H1 (cell line): Measurements from ENCODE around the gene ERP44. TPM values are rescaled to one million over a fixed set of nuclear protein-coding genes. Genes with fewer than 3 reads are reported as not detected.

Source experiments
- CTCF ChIA-PET: fragments of 300-600 bp; sonication (Branson Sonifier 250); formaldehyde crosslinking; loops from one replicate; lab custom pipeline; 2021; ENCODE audit not compliant: partially characterized antibody; lab: Charles Lee
- POLR2A ChIA-PET: fragments of 300-600 bp; sonication (Branson Sonifier 250); formaldehyde crosslinking; loops from one replicate; lab custom pipeline; 2021; ENCODE audit warnings: inconsistent platforms; ENCODE audit not compliant: partially characterized antibody; lab: Charles Lee
- DNase-seq, 2 experiments: peaks; one replicate each; pipeline versions ENCODE4 v3.0.0 to v3.0.0-alpha.2; 2010 to 2022; ENCODE audit warnings: low spot score in 2 of 2, low read depth in 1 of 2, mixed read lengths in 1 of 2
- FAIRE-seq: peaks from 2 replicates; lab custom pipeline; 2011; peaks lifted over from hg19 to GRCh38; lab: Jason Lieb, UNC
- H2AFZ ChIP-seq: 2 replicates; pipeline ENCODE4 v1.8.1; 2012; ENCODE audit warnings: low read length, inconsistent platforms
- H2AK5ac ChIP-seq: 2 replicates; pipeline ENCODE4 v1.6.1; 2013; ENCODE audit warnings: low read depth, low read length
- H2BK120ac ChIP-seq: replicated peaks from 2 replicates; pipeline ENCODE3; 2013; ENCODE audit warnings: low read depth, low read length, inconsistent platforms
- H2BK12ac ChIP-seq: 2 replicates; pipeline ENCODE4 v1.6.1; 2013; ENCODE audit warnings: low read depth, low read length
- H2BK15ac ChIP-seq: 2 replicates; pipeline ENCODE4 v1.6.1; 2013; ENCODE audit warnings: low read length
- H2BK20ac ChIP-seq: 2 replicates; pipeline ENCODE4 v1.6.1; 2013; ENCODE audit warnings: low read length
- H2BK5ac ChIP-seq: 2 replicates; pipeline ENCODE4 v1.6.1; 2013; ENCODE audit warnings: low read depth, low read length
- H3K14ac ChIP-seq: 2 replicates; pipeline ENCODE4 v1.6.1; 2013; ENCODE audit warnings: inconsistent platforms; ENCODE audit not compliant: insufficient read length
- H3K18ac ChIP-seq: 2 replicates; pipeline ENCODE4 v1.6.1; 2013; ENCODE audit warnings: low read length; ENCODE audit errors: extremely low read depth
- H3K23ac ChIP-seq: 2 replicates; pipeline ENCODE4 v1.6.1; 2013; ENCODE audit warnings: inconsistent platforms; ENCODE audit not compliant: insufficient read length
- H3K23me2 ChIP-seq: 2 replicates; pipeline ENCODE4 v1.6.1; 2013; ENCODE audit warnings: low read depth, low read length
- H3K27ac ChIP-seq: 2 replicates; pipeline ENCODE4 v1.6.1; 2011; ENCODE audit warnings: low read depth, low read length, inconsistent platforms
- H3K27me3 ChIP-seq, 4 experiments: replicated peaks in 1 of 4; 1 replicate in 1 of 4; 2 replicates in 3 of 4; pipeline versions ENCODE4 v1.6.1 to v1.8.1; 2011 to 2013; ENCODE audit warnings: low read length in 3 of 4, mild to moderate bottlenecking in 3 of 4, inconsistent platforms in 2 of 4, mixed read lengths in 2 of 4, moderate library complexity in 1 of 4; ENCODE audit not compliant: control insufficient read depth in 3 of 4, insufficient read depth in 3 of 4; ENCODE audit errors: extremely low read depth in 1 of 4
- H3K36me3 ChIP-seq, 4 experiments: 2 replicates each; pipeline versions ENCODE4 v1.6.1 to v1.8.1; 2011 to 2013; ENCODE audit warnings: mild to moderate bottlenecking in 4 of 4, low read length in 3 of 4, moderate library complexity in 2 of 4, control low read depth in 1 of 4, inconsistent platforms in 1 of 4; ENCODE audit not compliant: insufficient read depth in 4 of 4, control insufficient read depth in 2 of 4
- H3K4ac ChIP-seq: replicated peaks from 2 replicates; pipeline ENCODE3; 2013; ENCODE audit warnings: low read length, low read depth, mixed read lengths, inconsistent platforms; ENCODE audit not compliant: insufficient read length
- H3K4me1 ChIP-seq, 4 experiments: replicated peaks in 1 of 4; 1 replicate in 1 of 4; 2 replicates in 3 of 4; pipeline versions ENCODE4 v1.6.1 to v1.8.1; 2011 to 2013; ENCODE audit warnings: low read length in 3 of 4, inconsistent platforms in 2 of 4, mixed read lengths in 1 of 4; ENCODE audit not compliant: insufficient read depth in 4 of 4, control insufficient read depth in 3 of 4
- H3K4me2 ChIP-seq, 2 experiments: 2 replicates each; pipeline versions ENCODE4 v1.6.1 to v1.8.1; 2011 to 2013; ENCODE audit warnings: low read depth in 2 of 2, low read length in 2 of 2, control low read depth in 1 of 2, inconsistent platforms in 1 of 2, mild to moderate bottlenecking in 1 of 2; ENCODE audit not compliant: insufficient read depth in 1 of 2
- H3K4me3 ChIP-seq, 4 experiments: fragments of 200-600, 300-600 bp in 1 of 4; sonication (generic), shearing (Covaris generic), sonication (Bioruptor Twin) in 1 of 4; 2 replicates each; pipeline versions ENCODE4 v1.5.1 to v1.8.1; 2011 to 2016; ENCODE audit warnings: low read length in 4 of 4, low read depth in 3 of 4, control low read depth in 2 of 4, inconsistent platforms in 2 of 4, mild to moderate bottlenecking in 2 of 4, mixed read lengths in 1 of 4, moderate library complexity in 1 of 4; ENCODE audit not compliant: insufficient read depth in 2 of 4; ENCODE audit errors: extremely low read depth in 1 of 4
- H3K56ac ChIP-seq: replicated peaks from 2 replicates; pipeline ENCODE3; 2013; ENCODE audit warnings: low read depth, mild to moderate bottlenecking, mixed read lengths, low read length, inconsistent platforms; ENCODE audit not compliant: insufficient read length
- H3K79me1 ChIP-seq: 2 replicates; pipeline ENCODE4 v1.6.1; 2013; ENCODE audit warnings: low read depth, low read length, control low read depth
- H3K79me2 ChIP-seq, 2 experiments: 2 replicates each; pipeline versions ENCODE4 v1.6.1 to v1.8.1; 2012 to 2013; ENCODE audit warnings: low read length in 2 of 2, mild to moderate bottlenecking in 2 of 2, inconsistent platforms in 1 of 2; ENCODE audit not compliant: insufficient read depth in 2 of 2, control insufficient read depth in 1 of 2
- H3K9ac ChIP-seq, 4 experiments: replicated peaks in 1 of 4; 1 replicate in 1 of 4; 2 replicates in 3 of 4; pipeline versions ENCODE4 v1.6.1 to v1.8.1; 2011 to 2013; ENCODE audit warnings: low read depth in 3 of 4, low read length in 3 of 4, control low read depth in 2 of 4, mild to moderate bottlenecking in 2 of 4, moderate library complexity in 2 of 4, inconsistent platforms in 1 of 4; ENCODE audit errors: extremely low read depth in 1 of 4
- H3K9me3 ChIP-seq, 2 experiments: 2 replicates each; pipeline versions ENCODE4 v1.6.1 to v1.8.1; 2012 to 2013; ENCODE audit warnings: mild to moderate bottlenecking in 2 of 2, moderate library complexity in 2 of 2, control low read depth in 1 of 2, inconsistent platforms in 1 of 2, low read depth in 1 of 2, low read length in 1 of 2, mixed read lengths in 1 of 2; ENCODE audit not compliant: insufficient read depth in 2 of 2
- H4K20me1 ChIP-seq, 2 experiments: replicated peaks in 1 of 2; 2 replicates each; pipeline versions ENCODE3 to v1.8.1; 2011 to 2013; ENCODE audit warnings: inconsistent platforms in 2 of 2, low read length in 2 of 2, mild to moderate bottlenecking in 1 of 2; ENCODE audit not compliant: insufficient read depth in 2 of 2, control insufficient read depth in 1 of 2
- H4K5ac ChIP-seq: 2 replicates; pipeline ENCODE4 v1.6.1; 2013; ENCODE audit warnings: low read length, low read depth, mixed read lengths, inconsistent platforms; ENCODE audit not compliant: insufficient read length
- H4K8ac ChIP-seq: 2 replicates; pipeline ENCODE4 v1.8.0; 2013; ENCODE audit warnings: mild to moderate bottlenecking, moderate library complexity, low read length, inconsistent platforms; ENCODE audit not compliant: insufficient read depth; ENCODE audit errors: extremely low read depth
- H4K91ac ChIP-seq: replicated peaks from 2 replicates; pipeline ENCODE3; 2013; ENCODE audit warnings: low read length, mixed read lengths, inconsistent platforms; ENCODE audit not compliant: insufficient read length
- BACH1 ChIP-seq: IDR thresholded peaks from 2 replicates; pipeline ENCODE4 v1.6.1; 2012; ENCODE audit warnings: low read length, improper control_type of control experiment
- BRCA1 ChIP-seq: IDR thresholded peaks from 2 replicates; pipeline ENCODE4 v1.6.1; 2012; ENCODE audit warnings: low read depth, low read length, improper control_type of control experiment
- EGR1 ChIP-seq: IDR thresholded peaks from 2 replicates; pipeline ENCODE4 v1.6.1; 2011; ENCODE audit warnings: low read depth, low read length, borderline replicate concordance
- JUND ChIP-seq: IDR thresholded peaks from 2 replicates; pipeline ENCODE4 v1.6.1; 2011; ENCODE audit warnings: mild to moderate bottlenecking, improper control_type of control experiment, low read length
- RFX5 ChIP-seq: IDR thresholded peaks from 2 replicates; pipeline ENCODE4 v1.6.1; 2011; ENCODE audit warnings: low read depth, low read length, improper control_type of control experiment, borderline replicate concordance
- RNF2 ChIP-seq: fragments of 200-900, 300-1000 bp; sonication (generic); IDR thresholded peaks from 2 replicates; pipeline ENCODE4 v1.7.1; 2016; ENCODE audit warnings: borderline replicate concordance, low read depth, mild to moderate bottlenecking, antibody characterized with exemption, low read length; ENCODE audit not compliant: poor library complexity, severe bottlenecking; ENCODE audit errors: missing control alignments
- SAP30 ChIP-seq: fragments of 300-600 bp; sonication (generic); IDR thresholded peaks from 2 replicates; pipeline ENCODE4 v1.7.1; 2012; ENCODE audit warnings: low read length, moderate library complexity, mild to moderate bottlenecking, inconsistent platforms; ENCODE audit not compliant: insufficient read depth, insufficient replicate concordance
- SRF ChIP-seq: IDR thresholded peaks from 2 replicates; pipeline ENCODE4 v1.6.1; 2011; ENCODE audit warnings: mild to moderate bottlenecking, low read depth, low read length, moderate library complexity
- TAF7 ChIP-seq: optimal IDR thresholded peaks from 2 replicates; pipeline ENCODE3; 2011; ENCODE audit warnings: low read depth, mild to moderate bottlenecking, inconsistent platforms, low read length, moderate library complexity, borderline replicate concordance
- WGBS, 2 experiments: shearing (Covaris generic) in 1 of 2; methylation state at CpG; one replicate each; pipeline versions ENCODE4 v1.1.6 to v1.1.7; 2013 to 2015; ENCODE audit warnings: low lambda C conversion rate in 2 of 2, mixed read lengths in 2 of 2, inconsistent platforms in 1 of 2, low coverage in 1 of 2, missing lambda C conversion rate in 1 of 2; ENCODE audit not compliant: insufficient replicate concordance in 2 of 2, insufficient coverage in 1 of 2, insufficient read length in 1 of 2; ENCODE audit errors: extremely low coverage in 1 of 2, missing lambda C conversion rate in 1 of 2; 5-methylcytosine and 5-hydroxymethylcytosine counted together
- polyA plus RNA-seq, 7 experiments: library from polyadenylated mRNA; depleted of rRNA in 3 of 7; stranded (reverse) in 5 of 7; unstranded in 2 of 7; fragments of >200 nt in 5 of 7; fragments of 200-250 nt in 2 of 7; gene quantifications; 1 replicate in 5 of 7; 2 replicates in 1 of 7; 4 replicates in 1 of 7; pipeline versions ENCODE4 v1.2.1 to v1.2.3, GENCODE V29; 2011 to 2013; ENCODE audit warnings: missing spikeins in 2 of 7, mixed read lengths in 2 of 7
- total RNA-seq: library from RNA; stranded (reverse); fragmentation: NEBNext Ultra II Directional; extraction: Animal tissue kit (Norgen Biotek cat#: 25700); gene quantifications from 2 replicates; pipeline ENCODE4 v1.2.1, GENCODE V29; 2021
- TF ChIP-seq, protein P1 (sequence below): IDR thresholded peaks from 2 replicates; pipeline ENCODE4 v1.6.1; 2011; ENCODE audit warnings: low read length, improper control_type of control experiment

Gene ERP44
- total and polyA plus RNA-seq, 2 of the 8 experiments (the other 6 are each of a cell fraction or from before 2014, with no cell fraction given): 5.7 to 15.6 TPM

DNA sequence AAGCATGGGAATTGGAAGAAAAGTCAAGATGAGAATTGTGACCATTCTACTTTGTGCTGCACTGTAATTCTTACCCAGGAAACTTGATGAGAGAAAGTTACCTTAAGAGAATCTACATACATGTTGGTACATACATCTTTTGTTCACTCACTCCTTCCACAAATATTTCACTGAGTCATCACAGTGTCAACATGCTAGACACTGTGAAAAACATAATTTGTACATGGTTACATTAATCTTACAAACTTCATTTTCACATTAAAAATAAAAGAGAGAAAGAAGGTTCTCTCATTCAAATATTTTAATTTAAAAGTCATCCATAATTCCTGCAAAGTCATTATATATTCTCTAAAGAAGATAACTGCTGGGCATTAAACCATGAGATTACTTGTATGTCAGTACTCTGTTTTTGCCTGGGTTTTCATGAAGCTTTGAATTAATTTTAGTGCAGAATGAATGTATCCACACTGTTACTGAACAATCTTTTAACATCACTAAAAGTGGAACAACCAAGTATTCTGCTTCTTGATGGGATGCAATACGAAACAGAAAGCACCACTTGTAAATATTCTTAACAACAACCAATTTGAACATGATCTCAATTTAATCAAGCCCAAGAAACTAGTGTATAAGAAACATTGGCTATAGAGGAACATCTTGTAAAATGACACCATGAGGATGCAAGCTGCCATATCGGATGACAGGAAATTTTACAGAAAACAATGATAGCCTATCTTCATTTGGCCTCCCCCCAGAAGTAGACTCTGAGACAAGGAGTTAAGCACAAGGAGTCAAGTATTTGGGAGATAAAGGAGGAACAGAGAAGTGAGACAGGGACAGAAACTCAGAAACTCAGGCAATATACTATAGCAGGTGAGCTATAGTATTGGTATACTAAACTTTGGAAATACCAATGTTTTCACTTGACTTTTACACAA is 28.4 kb downstream of the ERP44 start:
- H3K18ac ChIP-seq: no peak overlapping the region
- no peak overlapping the region for H3K4me2 ChIP-seq
- no peak for FAIRE-seq
- H2BK12ac ChIP-seq: no peak overlapping the region
- POLR2A ChIA-PET: no interaction called here
- H3K23me2 ChIP-seq: no peaks in the 10 kb centered on the region
- peaks cover 0 to 3% (median 0%) of the 10 kb centered on the region in 4 experiments; a peak in 2 of 8 replicates for H3K36me3 ChIP-seq
- no peak overlapping the region for H4K5ac ChIP-seq
- CTCF ChIA-PET: no interaction called here
- H3K9ac ChIP-seq: no peak overlapping the region
- H3K27me3 ChIP-seq: no peaks in the 10 kb centered on the region
- H4K20me1 ChIP-seq: no peaks in the 10 kb centered on the region
- peaks cover 2 to 12% of the 10 kb centered on the region in 2 experiments; a peak in 2 of 4 replicates for H3K9me3 ChIP-seq
- H4K91ac ChIP-seq: no peak overlapping the region
- no peaks in the 10 kb centered on the region for H3K4me1 ChIP-seq
- H2BK15ac ChIP-seq: no peak overlapping the region
- H3K23ac ChIP-seq: no peak overlapping the region
- H2AK5ac ChIP-seq: no peak overlapping the region
- H2BK20ac ChIP-seq: no peak overlapping the region
- H4K8ac ChIP-seq: no peak overlapping the region
- no peak overlapping the region for H3K4ac ChIP-seq
- no peak overlapping the region for H2AFZ ChIP-seq
- no peak overlapping the region for H3K14ac ChIP-seq
- no peak overlapping the region for H2BK5ac ChIP-seq
- H3K56ac ChIP-seq: no peak overlapping the region
- no peak overlapping the region for H3K27ac ChIP-seq
- no peaks in the 10 kb centered on the region; a peak in 1 of 4 replicates for H3K79me2 ChIP-seq
- no peak overlapping the region for H2BK120ac ChIP-seq
- H3K4me3 ChIP-seq: no peak overlapping the region
- 83% methylated on average over 2 of the region's 2 CpGs; no CpG with 5 or more reads in 1 of the 2 experiments for WGBS, 2 experiments
- H3K79me1 ChIP-seq: no peaks in the 10 kb centered on the region
- no peak for DNase-seq
- TF ChIP-seq SRF (no peak), BRCA1 (no peak), TAF7 (no peak), BACH1 (no peak), JUND (no peak), EGR1 (no peak), RNF2 (no peak), RFX5 (no peak), SAP30 (no peak)
- TF ChIP-seq, protein P1, sequence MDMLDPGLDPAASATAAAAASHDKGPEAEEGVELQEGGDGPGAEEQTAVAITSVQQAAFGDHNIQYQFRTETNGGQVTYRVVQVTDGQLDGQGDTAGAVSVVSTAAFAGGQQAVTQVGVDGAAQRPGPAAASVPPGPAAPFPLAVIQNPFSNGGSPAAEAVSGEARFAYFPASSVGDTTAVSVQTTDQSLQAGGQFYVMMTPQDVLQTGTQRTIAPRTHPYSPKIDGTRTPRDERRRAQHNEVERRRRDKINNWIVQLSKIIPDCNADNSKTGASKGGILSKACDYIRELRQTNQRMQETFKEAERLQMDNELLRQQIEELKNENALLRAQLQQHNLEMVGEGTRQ: no peak
